Measurements from ENCODE around the gene RIMBP2.

Gene RIMBP2

DNA sequence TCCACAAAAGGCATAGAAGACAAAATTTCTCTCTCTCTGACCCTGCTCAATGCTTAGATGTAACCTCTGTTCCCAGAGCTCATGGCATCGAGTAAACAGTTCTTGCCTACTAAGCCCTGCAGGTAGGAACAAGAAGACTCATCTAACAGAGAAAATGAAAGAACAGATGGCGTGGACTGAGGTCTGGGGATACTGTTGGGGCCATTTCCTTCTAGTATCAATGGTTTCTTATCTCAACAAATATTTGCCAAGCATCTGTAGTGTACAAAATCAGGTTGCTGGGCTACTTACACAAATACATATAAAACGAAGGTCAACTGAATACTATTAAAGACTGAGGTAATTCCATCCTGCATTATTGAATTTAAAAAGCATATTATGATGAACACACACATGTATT lies 93.3 kb downstream of the RIMBP2 start:
- Histone ChIP-seq H3K4me3 (ENCODE audit: control insufficient read depth in 1 of 7, extremely low read depth in 1 of 7, insufficient read depth in 4 of 7, low read depth in 2 of 7, low read length in 6 of 7) (no peak overlapping the region), H3K4me1 (ENCODE audit: control extremely low read depth in 1 of 4, control insufficient read depth in 4 of 4, insufficient read depth in 4 of 4, low read length in 3 of 4) (peaks cover 0 to 20% (median 0%) of the 10 kb centered on the region in 4 experiments), H3K36me3 (ENCODE audit: control insufficient read depth in 4 of 4, insufficient read depth in 4 of 4, low read length in 3 of 4) (no peaks in the 10 kb centered on the region), H3K9me3 (ENCODE audit: control extremely low read depth in 1 of 5, control insufficient read depth in 4 of 5, insufficient read depth in 2 of 5, low read depth in 1 of 5, low read length in 4 of 5) (peaks cover 0 to 17% (median 6%) of the 10 kb centered on the region in 5 experiments), H3K27ac (ENCODE audit: insufficient read depth in 1 of 2, low read depth in 1 of 2, low read length in 2 of 2, poor library complexity in 1 of 2, severe bottlenecking in 2 of 2) (no peak overlapping the region), H3K27me3 (replicated peaks in 2 of 5; ENCODE audit: control insufficient read depth in 4 of 5, insufficient read depth in 5 of 5, low read length in 4 of 5) (no peaks in the 10 kb centered on the region)
- POLR2A ChIA-PET, result no interaction called here
- WGBS (ENCODE audit: insufficient coverage), result no CpG with 5 or more reads among the region's 3 CpGs
- DNase-seq, result no peak
- CTCF ChIA-PET, result no interaction called here

DNA sequence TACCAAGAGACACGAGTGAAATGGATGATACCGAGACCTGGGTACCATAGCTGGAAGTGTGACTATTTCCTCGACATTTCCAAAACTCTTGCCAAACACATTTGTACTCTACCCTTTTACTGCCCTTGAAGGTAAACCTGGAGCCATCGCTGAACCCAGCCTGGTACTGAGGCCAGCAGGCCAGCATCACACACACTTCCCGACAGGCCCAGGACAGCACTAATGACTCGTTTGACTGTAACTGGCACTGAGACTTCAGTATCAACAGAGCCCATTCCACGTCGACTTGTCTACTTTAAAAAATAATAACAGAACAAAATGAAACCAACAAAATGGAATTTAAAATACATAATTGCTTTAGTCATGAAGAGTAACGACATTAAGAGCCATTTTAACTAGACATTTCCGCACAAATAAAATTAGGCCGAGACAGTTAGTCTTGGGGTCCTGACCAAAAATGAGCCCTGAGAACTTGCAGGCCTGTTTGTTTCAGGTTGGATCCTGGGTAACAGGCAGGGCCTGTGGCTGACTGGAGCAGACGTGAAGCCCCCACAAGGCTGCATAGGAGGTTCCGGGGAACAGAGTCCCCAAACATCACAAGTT lies 94.3 kb downstream of the RIMBP2 start:
- peaks cover 0 to 23% (median 0%) of the 10 kb centered on the region in 4 experiments for H3K4me1 ChIP-seq (ENCODE audit: control extremely low read depth in 1 of 4, control insufficient read depth in 4 of 4, insufficient read depth in 4 of 4, low read length in 3 of 4)
- no peaks in the 10 kb centered on the region for H3K36me3 ChIP-seq (ENCODE audit: control insufficient read depth in 4 of 4, insufficient read depth in 4 of 4, low read length in 3 of 4)
- CTCF ChIA-PET, result no interaction called here
- POLR2A ChIA-PET, result no interaction called here
- H3K9me3 ChIP-seq (ENCODE audit: control extremely low read depth in 1 of 5, control insufficient read depth in 4 of 5, insufficient read depth in 2 of 5, low read depth in 1 of 5, low read length in 4 of 5), result peaks cover 0 to 14% (median 3%) of the 10 kb centered on the region in 5 experiments
- no peaks in the 10 kb centered on the region for H3K27me3 ChIP-seq (replicated peaks in 2 of 5; ENCODE audit: control insufficient read depth in 4 of 5, insufficient read depth in 5 of 5, low read length in 4 of 5)
- no peak overlapping the region for H3K27ac ChIP-seq (ENCODE audit: insufficient read depth in 1 of 2, low read depth in 1 of 2, low read length in 2 of 2, poor library complexity in 1 of 2, severe bottlenecking in 2 of 2)
- WGBS (ENCODE audit: insufficient coverage), result 96% methylated on average over 9 of the region's 13 CpGs
- H3K4me3 ChIP-seq (ENCODE audit: control insufficient read depth in 1 of 7, extremely low read depth in 1 of 7, insufficient read depth in 4 of 7, low read depth in 2 of 7, low read length in 6 of 7), result no peak overlapping the region
- no peak for DNase-seq

DNA sequence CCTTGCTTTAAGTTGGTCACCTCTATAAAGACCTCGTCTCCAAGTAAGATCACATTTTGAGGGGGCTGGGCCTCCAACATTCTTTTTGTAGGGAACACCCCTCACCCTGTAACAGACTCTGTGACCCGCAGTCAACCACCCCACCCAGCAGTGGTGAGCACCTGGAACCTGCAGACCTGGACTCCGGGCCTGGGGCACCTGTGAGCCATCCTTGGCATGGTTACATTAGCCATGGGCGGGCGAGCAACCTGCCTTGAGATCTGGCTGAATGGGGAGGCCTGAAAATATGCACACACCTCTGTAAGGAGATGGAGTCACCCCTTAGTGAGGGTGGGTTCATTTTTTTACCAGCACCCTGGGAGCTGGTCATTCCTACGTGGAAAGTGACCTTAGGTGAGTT lies 95.3 kb downstream of the RIMBP2 start:
- Histone ChIP-seq H3K4me3 (ENCODE audit: control insufficient read depth in 1 of 7, extremely low read depth in 1 of 7, insufficient read depth in 4 of 7, low read depth in 2 of 7, low read length in 6 of 7) (no peak overlapping the region), H3K27ac (ENCODE audit: insufficient read depth in 1 of 2, low read depth in 1 of 2, low read length in 2 of 2, poor library complexity in 1 of 2, severe bottlenecking in 2 of 2) (no peak overlapping the region), H3K27me3 (replicated peaks in 2 of 5; ENCODE audit: control insufficient read depth in 4 of 5, insufficient read depth in 5 of 5, low read length in 4 of 5) (no peaks in the 10 kb centered on the region), H3K4me1 (ENCODE audit: control extremely low read depth in 1 of 4, control insufficient read depth in 4 of 4, insufficient read depth in 4 of 4, low read length in 3 of 4) (peaks cover 0 to 31% (median 0%) of the 10 kb centered on the region in 4 experiments), H3K9me3 (ENCODE audit: control extremely low read depth in 1 of 5, control insufficient read depth in 4 of 5, insufficient read depth in 2 of 5, low read depth in 1 of 5, low read length in 4 of 5) (peaks cover 0 to 10% (median 3%) of the 10 kb centered on the region in 5 experiments), H3K36me3 (ENCODE audit: control insufficient read depth in 4 of 4, insufficient read depth in 4 of 4, low read length in 3 of 4) (no peaks in the 10 kb centered on the region)
- ChIA-PET POLR2A (no interaction called here), CTCF (interaction anchor here (0.6 to 1.2 kb wide), 2 partner anchors 20 to 492 kb away, joined by 3 read pairs; no protein-coding TSS in a partner anchor)
- WGBS (ENCODE audit: insufficient coverage), result 100% methylated on average over 6 of the region's 6 CpGs
- no peak for DNase-seq

DNA sequence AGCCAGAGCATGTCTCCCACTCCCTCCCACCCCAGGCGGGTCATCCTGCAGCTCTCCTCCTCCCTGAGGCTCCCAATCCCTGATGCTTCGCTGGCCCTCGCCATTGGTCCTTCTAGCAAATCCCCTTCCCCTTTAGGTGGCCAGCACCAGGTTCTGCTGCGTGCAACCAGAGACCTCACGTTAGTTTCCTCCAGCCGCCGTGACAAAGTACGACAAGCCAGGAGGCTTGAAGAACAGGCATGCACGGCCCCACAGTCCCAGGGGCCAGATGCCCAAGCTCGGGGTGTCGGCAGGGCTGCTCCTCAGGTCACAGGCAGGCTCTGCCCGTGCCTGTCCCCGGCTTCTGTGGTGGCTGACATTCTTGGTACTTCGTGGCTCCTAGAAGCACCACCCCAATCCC lies 95.8 kb downstream of the RIMBP2 start:
- H3K27ac ChIP-seq (ENCODE audit: insufficient read depth in 1 of 2, low read depth in 1 of 2, low read length in 2 of 2, poor library complexity in 1 of 2, severe bottlenecking in 2 of 2), result no peak overlapping the region
- DNase-seq, result no peak
- no peaks in the 10 kb centered on the region for H3K27me3 ChIP-seq (replicated peaks in 2 of 5; ENCODE audit: control insufficient read depth in 4 of 5, insufficient read depth in 5 of 5, low read length in 4 of 5)
- H3K4me3 ChIP-seq (ENCODE audit: control insufficient read depth in 1 of 7, extremely low read depth in 1 of 7, insufficient read depth in 4 of 7, low read depth in 2 of 7, low read length in 6 of 7), result no peak overlapping the region
- peaks cover 0 to 10% (median 3%) of the 10 kb centered on the region in 5 experiments for H3K9me3 ChIP-seq (ENCODE audit: control extremely low read depth in 1 of 5, control insufficient read depth in 4 of 5, insufficient read depth in 2 of 5, low read depth in 1 of 5, low read length in 4 of 5)
- H3K4me1 ChIP-seq (ENCODE audit: control extremely low read depth in 1 of 4, control insufficient read depth in 4 of 4, insufficient read depth in 4 of 4, low read length in 3 of 4), result peaks cover 0 to 29% (median 0%) of the 10 kb centered on the region in 4 experiments
- H3K36me3 ChIP-seq (ENCODE audit: control insufficient read depth in 4 of 4, insufficient read depth in 4 of 4, low read length in 3 of 4), result no peaks in the 10 kb centered on the region
- POLR2A ChIA-PET, result no interaction called here
- CTCF ChIA-PET, result interaction anchor here (1.2 kb wide), 1 partner anchor 19 kb away, joined by 3 read pairs; no protein-coding TSS in a partner anchor
- 97% methylated on average over 14 of the region's 14 CpGs for WGBS (ENCODE audit: insufficient coverage)

DNA sequence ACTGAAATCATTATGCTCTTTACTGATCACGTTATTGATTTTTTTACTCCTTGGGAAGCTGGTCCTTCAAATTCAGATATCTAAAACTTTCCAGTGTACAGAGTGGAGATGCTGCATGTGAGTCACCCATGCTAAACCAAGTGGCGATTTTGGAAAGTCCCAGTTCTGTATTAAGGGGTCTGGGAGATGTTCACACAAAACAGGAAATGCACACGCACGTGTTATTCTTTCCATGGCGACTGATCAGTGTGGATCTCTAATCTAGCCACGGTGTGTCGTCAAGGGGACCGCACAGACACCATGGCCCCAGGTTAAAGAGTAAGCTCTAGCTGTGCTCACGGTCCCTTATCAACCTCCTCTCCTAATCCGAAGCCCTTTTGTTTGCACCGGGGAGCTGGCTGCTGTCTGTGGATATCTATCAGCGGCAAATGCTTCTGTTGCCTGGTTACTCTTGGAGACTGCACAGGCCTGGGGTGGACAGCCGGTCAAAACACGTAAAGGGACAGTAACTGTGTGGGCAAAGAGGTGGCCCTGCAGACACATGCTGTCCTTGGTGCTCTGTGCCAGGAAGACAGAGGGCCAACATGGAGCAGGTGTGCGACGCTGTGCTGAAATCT lies 96.6 kb downstream of the RIMBP2 start:
- CTCF ChIA-PET, result no interaction called here
- Histone ChIP-seq H3K4me1 (ENCODE audit: control extremely low read depth in 1 of 4, control insufficient read depth in 4 of 4, insufficient read depth in 4 of 4, low read length in 3 of 4) (peaks cover 0 to 21% (median 0%) of the 10 kb centered on the region in 4 experiments), H3K36me3 (ENCODE audit: control insufficient read depth in 4 of 4, insufficient read depth in 4 of 4, low read length in 3 of 4) (no peaks in the 10 kb centered on the region), H3K27ac (ENCODE audit: insufficient read depth in 1 of 2, low read depth in 1 of 2, low read length in 2 of 2, poor library complexity in 1 of 2, severe bottlenecking in 2 of 2) (no peak overlapping the region), H3K9me3 (ENCODE audit: control extremely low read depth in 1 of 5, control insufficient read depth in 4 of 5, insufficient read depth in 2 of 5, low read depth in 1 of 5, low read length in 4 of 5) (peaks cover 0 to 10% (median 3%) of the 10 kb centered on the region in 5 experiments), H3K27me3 (replicated peaks in 2 of 5; ENCODE audit: control insufficient read depth in 4 of 5, insufficient read depth in 5 of 5, low read length in 4 of 5) (no peaks in the 10 kb centered on the region), H3K4me3 (ENCODE audit: control insufficient read depth in 1 of 7, extremely low read depth in 1 of 7, insufficient read depth in 4 of 7, low read depth in 2 of 7, low read length in 6 of 7) (no peak overlapping the region)
- POLR2A ChIA-PET, result no interaction called here
- peak in 2 of 3 donors; percentile 72 to 79 for DNase-seq
- 92% methylated on average over 16 of the region's 16 CpGs for WGBS (ENCODE audit: insufficient coverage)

DNA sequence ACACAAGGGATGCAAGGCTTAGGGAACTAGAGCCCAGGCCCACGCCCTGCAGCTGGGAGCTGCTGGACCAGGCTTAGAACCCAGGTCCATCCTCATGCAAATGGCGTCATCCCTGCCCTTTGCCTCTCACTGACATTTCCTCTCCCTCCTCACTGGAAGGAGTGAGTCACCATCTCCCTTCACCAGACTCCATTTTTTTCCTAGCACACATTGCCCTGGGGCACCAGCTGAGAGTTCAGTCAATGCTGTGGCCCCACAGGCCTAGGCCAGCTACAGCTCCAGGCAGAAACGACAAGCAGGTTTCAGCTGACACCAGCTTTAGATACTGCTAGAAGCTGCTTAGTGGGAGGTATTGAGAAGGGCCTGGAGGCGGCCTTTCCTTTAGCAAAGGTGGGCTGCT lies 98.9 kb downstream of the RIMBP2 start:
- no peaks in the 10 kb centered on the region for H3K36me3 ChIP-seq (ENCODE audit: control insufficient read depth in 4 of 4, insufficient read depth in 4 of 4, low read length in 3 of 4)
- no peaks in the 10 kb centered on the region for H3K27me3 ChIP-seq (replicated peaks in 2 of 5; ENCODE audit: control insufficient read depth in 4 of 5, insufficient read depth in 5 of 5, low read length in 4 of 5)
- 92% methylated on average over 4 of the region's 4 CpGs for WGBS (ENCODE audit: insufficient coverage)
- no peak overlapping the region for H3K4me3 ChIP-seq (ENCODE audit: control insufficient read depth in 1 of 7, extremely low read depth in 1 of 7, insufficient read depth in 4 of 7, low read depth in 2 of 7, low read length in 6 of 7)
- H3K9me3 ChIP-seq (ENCODE audit: control extremely low read depth in 1 of 5, control insufficient read depth in 4 of 5, insufficient read depth in 2 of 5, low read depth in 1 of 5, low read length in 4 of 5), result peaks cover 0 to 2% (median 0%) of the 10 kb centered on the region in 5 experiments
- peaks cover 0 to 23% (median 0%) of the 10 kb centered on the region in 4 experiments for H3K4me1 ChIP-seq (ENCODE audit: control extremely low read depth in 1 of 4, control insufficient read depth in 4 of 4, insufficient read depth in 4 of 4, low read length in 3 of 4)
- no peak overlapping the region for H3K27ac ChIP-seq (ENCODE audit: insufficient read depth in 1 of 2, low read depth in 1 of 2, low read length in 2 of 2, poor library complexity in 1 of 2, severe bottlenecking in 2 of 2)
- ChIA-PET POLR2A (no interaction called here), CTCF (interaction anchor here (1.5 kb wide), 1 partner anchor 23 kb away, joined by 3 read pairs; no protein-coding TSS in a partner anchor)
- peak in 2 of 3 donors; percentile 33 to 42 for DNase-seq

DNA sequence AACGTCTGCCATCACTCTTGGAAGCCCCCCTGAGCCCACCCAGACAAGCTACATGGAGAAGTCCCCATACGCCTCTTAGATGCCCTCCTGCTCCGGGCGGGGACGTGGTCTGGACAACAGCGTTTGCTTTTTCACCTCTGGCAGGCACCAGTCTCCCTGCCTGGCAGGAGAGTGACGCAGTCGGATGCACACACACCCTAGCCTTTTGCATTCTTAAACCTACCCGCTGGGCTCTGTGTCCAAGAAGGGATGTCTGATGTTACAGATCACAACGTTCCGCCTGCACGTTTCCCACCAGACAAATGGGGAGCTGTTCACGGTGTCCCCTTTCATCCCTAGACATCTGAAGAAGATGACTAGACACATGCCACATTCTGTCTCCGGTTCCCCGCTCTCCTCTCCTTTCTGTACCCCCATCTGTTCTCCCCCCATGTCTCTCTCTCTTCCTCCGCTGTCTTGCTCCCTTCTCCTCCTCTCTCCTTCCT lies 100.2 kb downstream of the RIMBP2 start:
- no peak overlapping the region for H3K4me3 ChIP-seq (ENCODE audit: control insufficient read depth in 1 of 7, extremely low read depth in 1 of 7, insufficient read depth in 4 of 7, low read depth in 2 of 7, low read length in 6 of 7)

More for the DNA sequence above, 100.2 kb downstream of the RIMBP2 start:
- Histone ChIP-seq H3K4me1 (ENCODE audit: control extremely low read depth in 1 of 4, control insufficient read depth in 4 of 4, insufficient read depth in 4 of 4, low read length in 3 of 4) (peaks cover 0 to 23% (median 0%) of the 10 kb centered on the region in 4 experiments), H3K36me3 (ENCODE audit: control insufficient read depth in 4 of 4, insufficient read depth in 4 of 4, low read length in 3 of 4) (no peaks in the 10 kb centered on the region), H3K9me3 (ENCODE audit: control extremely low read depth in 1 of 5, control insufficient read depth in 4 of 5, insufficient read depth in 2 of 5, low read depth in 1 of 5, low read length in 4 of 5) (no peaks in the 10 kb centered on the region), H3K27me3 (replicated peaks in 2 of 5; ENCODE audit: control insufficient read depth in 4 of 5, insufficient read depth in 5 of 5, low read length in 4 of 5) (no peaks in the 10 kb centered on the region), H3K27ac (ENCODE audit: insufficient read depth in 1 of 2, low read depth in 1 of 2, low read length in 2 of 2, poor library complexity in 1 of 2, severe bottlenecking in 2 of 2) (no peak overlapping the region)
- CTCF ChIA-PET, result interaction anchor here (0.8 kb wide), 1 partner anchor 9 kb away, joined by 3 read pairs; no protein-coding TSS in a partner anchor
- no peak for DNase-seq
- 83% methylated on average over 16 of the region's 16 CpGs for WGBS (ENCODE audit: insufficient coverage)
- POLR2A ChIA-PET, result no interaction called here
